ENCODE measurements around the gene STEAP1B.
"Not testable (repeated sequence)": the region's sequence is repeated elsewhere in the genome, so short reads cannot be mapped to it uniquely, and the experiment has no call there.

STEAP1B gene

DNA sequence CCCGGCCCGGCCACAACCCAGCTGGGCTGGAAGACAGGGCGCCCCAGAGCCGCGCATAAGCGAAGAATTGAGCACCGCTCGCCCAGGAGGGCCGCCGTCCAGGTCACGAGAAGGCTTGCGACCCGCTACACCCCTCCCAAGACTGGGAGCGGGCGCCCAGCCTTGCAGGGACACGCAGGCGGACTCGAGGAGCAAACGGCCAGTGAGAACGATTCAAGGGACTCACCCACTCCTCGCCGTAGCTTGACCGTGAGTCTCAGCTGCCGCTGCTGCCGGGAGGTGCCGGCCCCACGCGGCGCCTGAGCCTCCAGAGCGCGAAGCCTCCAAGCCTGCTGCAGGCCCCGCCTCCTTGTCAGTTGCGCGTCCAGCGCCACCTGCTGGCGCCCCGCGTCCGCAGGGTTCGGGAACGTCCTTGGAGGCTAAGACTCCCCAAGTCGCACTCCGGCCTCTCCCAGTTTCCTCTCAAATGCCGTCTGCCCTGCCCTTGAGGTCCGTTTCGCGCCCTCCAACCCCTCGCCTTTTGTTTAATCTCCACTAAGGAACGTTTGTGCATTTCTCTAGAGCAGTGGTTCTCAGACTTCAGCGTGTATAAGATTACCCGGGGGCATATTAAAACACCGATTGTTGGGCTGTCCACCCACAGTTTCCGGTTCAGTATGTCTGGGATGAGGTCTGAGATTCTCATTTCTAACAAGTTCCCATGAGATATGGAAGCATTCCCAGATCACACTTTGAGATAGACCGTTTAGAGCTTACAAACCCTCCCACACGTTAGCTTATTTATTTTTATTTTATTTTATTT, at the start of gene STEAP1B:
Gene STEAP1B (minus strand): TSS at position 301 of the 802 bp plus-strand sequence. CDS start 5,333 bp downstream, outside the sequence.
- DNase-seq (ENCODE audit: low read depth in 1 of 2, low spot score in 1 of 2) = peak; percentile 78 to 80

DNA sequence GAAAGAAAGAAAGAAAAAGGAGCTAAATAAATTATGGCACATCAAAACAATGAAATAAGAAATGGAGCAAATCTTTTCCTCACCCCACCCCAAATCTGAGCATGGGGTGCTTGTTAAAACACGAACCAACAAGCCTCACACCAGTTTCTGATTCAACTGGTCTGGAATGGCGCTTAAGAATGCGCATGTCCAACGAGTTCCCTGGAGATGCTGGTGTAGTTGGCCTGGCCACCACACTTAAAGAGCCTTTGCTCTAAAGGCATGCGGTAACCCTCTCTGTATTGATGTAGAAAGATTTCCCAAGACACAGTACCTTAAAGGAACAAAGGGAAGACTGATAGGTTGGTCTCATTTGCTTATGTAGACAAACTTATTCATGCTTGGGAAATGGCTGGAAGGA, 49.1 kb upstream of the STEAP1B start:
- no peak for DNase-seq (ENCODE audit: low read depth in 1 of 2, low spot score in 1 of 2)

DNA sequence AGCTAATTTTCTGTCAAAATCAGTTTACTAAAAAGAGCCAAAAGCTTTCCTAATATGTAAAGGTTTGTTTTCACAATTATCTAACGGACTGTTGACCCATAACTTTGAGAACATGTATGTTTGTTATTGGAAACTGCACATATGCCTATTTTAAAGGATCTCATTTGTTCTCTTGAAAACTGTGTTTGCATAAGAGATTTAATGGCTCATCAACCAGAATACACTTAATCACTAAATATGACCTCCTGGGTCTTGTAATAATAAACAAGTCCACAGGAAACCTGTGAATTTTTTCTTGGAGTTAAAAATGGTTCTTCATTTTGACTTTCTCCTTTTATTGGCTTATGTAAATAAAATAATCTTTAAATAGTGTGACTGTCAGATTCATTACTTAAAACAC, 48.3 kb upstream of the STEAP1B start:
- DNase-seq (ENCODE audit: low read depth in 1 of 2, low spot score in 1 of 2) = no peak

DNA sequence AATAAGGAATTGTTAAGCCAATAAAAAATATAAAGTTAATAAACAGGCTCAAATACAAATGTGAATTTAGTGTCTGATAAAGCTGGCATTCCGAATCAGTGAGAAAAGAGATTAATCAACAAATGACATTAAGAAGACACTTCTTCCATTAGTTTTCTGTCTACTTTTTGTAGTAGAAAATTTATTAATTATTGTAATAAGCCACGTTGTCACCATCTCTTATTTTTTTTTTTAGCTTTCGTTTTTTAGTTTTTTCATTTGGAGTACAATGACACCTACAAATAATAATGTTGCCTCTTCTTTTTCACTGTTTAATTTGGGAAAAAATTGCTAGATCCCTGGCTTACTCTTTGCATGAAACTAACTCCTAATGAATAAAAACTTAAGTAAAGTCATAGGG, 46.8 kb upstream of the STEAP1B start:
- DNase-seq (ENCODE audit: low read depth in 1 of 2, low spot score in 1 of 2) = no peak

DNA sequence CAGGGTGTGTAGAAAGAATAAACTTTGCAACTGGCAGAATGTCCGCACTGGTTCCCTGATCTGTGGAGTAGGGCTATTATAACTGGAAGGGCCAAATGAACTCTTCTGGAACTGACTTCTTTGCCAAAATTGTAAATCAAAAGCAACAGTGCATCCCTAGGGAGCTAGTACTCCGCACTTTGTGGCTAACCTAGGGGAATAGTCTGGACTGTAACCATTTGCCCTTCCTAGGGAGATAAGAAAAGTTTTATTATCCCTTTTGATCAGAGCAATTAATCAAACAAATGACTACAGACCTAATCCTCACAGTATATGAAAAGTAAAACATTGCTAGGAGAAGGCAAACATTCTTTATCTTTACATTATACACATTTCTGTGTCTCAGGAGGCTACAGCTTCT, 45.5 kb upstream of the STEAP1B start:
- DNase-seq (ENCODE audit: low read depth in 1 of 2, low spot score in 1 of 2) = no peak

DNA sequence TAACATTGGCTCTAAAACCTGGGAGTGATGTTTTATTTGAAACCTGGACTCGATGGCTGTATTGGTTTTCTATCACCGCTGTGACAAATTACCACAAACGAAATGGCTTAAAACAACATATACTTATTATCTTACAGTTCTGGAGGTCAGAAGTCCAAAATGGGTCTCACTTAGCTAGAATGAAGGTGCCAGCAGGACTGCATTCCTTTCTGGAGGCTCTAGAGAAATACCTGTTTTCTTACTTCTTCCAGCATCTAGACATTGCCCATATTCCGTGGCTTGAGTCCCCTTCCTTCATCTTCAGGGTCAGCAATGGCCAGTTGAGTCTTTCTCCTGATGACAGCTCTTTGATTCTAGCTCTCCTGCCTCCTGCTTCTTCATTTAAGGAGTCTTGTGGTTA, 44.3 kb upstream of the STEAP1B start:
- DNase-seq (ENCODE audit: low read depth in 1 of 2, low spot score in 1 of 2) = no peak

- no peak for DNase-seq (ENCODE audit: low read depth in 1 of 2, low spot score in 1 of 2)
Observed at GRCh38 chr7:22543169-22543568, 43.2 kb upstream of the STEAP1B start.

GRCh38 chr7:22542669-22543068, 42.7 kb upstream of the STEAP1B start:
- no peak for DNase-seq (ENCODE audit: low read depth in 1 of 2, low spot score in 1 of 2)

DNA sequence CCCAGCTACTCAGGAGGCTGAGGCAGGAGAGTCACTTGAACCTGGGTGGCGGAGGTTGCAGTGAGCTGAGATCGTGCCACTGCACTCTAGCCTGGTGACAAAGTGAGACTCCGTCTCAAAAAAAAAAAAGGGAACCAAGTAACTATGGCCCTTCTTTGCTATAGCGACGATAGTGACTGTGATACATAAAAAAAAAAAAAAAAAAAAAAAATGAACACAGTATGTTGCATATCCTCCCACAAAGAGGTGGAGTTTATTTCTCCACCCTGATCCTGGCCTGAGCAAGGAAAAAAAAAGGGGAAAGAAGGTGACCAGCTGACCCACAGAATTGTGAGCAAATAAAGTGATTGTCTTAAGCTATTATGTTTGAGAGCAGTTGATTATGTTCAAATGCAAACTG, 42.3 kb upstream of the STEAP1B start:
- DNase-seq (ENCODE audit: low read depth in 1 of 2, low spot score in 1 of 2) = no peak

DNA sequence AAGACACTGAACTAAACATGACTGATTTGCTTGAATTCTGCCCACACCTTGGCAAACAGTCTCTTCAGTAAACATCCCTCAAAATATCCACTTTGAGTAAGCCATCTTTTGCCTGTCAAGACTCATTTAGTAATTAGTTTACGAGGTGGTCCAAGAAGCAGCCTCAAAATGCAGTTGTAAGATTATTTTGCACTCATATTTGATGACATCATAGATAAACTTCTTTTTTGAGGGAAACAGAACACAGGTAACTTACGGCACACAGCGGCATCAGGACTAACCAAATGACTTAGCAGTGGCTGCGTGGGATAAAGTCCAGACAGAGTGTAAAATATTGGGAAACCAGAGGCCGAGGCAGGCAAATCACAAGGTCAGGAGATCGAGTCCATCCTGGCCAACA, 41.8 kb upstream of the STEAP1B start:
- DNase-seq (ENCODE audit: low read depth in 1 of 2, low spot score in 1 of 2) = no peak

GRCh38 chr7:22528537-22528936, 28.5 kb upstream of the STEAP1B start:
- DNase-seq (ENCODE audit: low read depth in 1 of 2, low spot score in 1 of 2) = not testable (repeated sequence)

DNA sequence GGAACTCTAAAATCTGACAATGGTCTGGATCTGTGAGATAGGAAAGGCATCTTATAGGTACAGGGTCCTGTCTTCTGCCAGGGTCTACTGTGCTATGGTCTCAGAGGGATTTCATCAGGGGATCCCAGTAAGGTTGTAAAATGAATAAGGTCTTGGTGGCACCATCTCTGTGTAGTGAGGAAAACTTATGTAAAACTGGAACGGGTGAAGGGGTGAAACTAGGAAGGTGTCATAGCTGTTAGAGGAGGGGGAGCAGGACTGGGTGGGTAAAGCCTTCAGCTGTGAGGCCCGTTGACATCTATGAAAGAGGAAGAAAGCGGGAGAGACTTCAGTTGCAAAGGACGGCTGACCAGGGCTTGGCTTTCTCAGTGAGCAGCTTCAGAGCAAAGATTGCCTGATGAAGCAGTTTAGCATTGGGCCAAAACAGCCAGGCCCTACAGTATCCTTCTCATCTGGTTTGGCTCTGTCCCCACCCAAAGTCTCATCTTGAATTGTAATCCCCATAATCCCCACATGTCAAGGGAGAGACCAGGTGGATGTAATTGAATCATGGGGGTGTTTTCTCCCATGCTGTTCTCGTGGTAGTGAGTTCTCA, 24.5 kb upstream of the STEAP1B start:
- DNase-seq (ENCODE audit: low read depth in 1 of 2, low spot score in 1 of 2) = not testable (repeated sequence)

GRCh38 chr7:22523478-22524352, 23.7 kb upstream of the STEAP1B start:
- not testable (repeated sequence) for DNase-seq (ENCODE audit: low read depth in 1 of 2, low spot score in 1 of 2)

DNA sequence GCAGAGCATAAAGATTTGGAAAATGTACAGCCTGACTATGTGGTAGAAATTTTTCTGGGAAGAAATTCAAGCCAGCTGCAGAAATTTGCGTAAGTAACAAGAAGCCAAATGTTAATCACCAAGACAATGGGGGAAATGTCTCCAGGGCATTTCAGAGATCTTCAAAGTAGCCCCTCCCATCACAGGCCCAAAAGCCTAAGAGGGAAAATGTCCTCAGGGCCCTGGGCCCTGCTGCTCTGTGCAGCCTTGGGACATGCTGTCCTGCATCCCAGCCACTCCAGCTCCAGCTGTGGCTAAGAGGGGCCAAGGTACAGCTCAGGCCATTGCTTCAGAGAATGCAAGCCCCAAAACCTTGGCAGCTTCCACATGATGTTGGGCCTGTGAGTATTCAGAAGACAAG, 19.6 kb upstream of the STEAP1B start:
- not testable (repeated sequence) for DNase-seq (ENCODE audit: low read depth in 1 of 2, low spot score in 1 of 2)

DNA sequence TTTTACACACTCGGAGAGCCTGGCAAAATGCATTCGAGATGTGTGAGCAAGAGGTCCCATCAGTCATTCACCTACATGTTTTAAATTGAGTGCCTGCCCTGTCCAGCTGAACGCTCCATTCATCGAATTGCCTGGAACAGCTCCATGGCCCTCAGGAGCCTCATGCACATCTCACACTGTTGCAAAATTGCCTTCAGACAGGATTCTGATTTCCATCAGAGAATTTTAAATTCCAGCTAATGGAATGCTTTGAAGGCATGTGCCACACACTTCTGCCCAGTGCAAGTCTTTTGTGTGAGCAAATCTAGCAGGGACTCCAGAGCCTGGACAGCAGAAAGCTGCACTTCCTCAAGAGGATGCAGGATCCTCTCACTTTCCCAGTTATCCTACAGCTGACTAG, 17.0 kb upstream of the STEAP1B start:
- DNase-seq (ENCODE audit: low read depth in 1 of 2, low spot score in 1 of 2) = not testable (repeated sequence)

DNA sequence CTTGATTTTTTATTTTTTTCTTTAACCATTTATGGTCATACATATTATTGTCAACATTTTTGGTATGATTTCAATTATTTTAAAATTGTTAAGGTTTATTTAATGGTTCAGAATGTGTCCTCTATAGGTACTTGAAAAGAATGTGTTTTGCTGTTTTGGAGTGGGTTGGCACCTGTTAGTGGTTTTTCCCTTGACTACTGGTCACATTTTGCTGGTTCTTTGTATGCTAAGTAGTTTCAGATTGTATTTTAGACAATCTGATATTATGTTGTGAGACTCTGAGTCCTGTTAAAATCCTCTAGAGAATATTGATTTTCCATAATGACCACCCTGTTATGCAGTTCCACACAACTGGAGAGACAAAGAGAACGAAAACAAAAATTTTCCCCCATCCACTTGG, 15.0 kb upstream of the STEAP1B start:
- not testable (repeated sequence) for DNase-seq (ENCODE audit: low read depth in 1 of 2, low spot score in 1 of 2)

- DNase-seq (ENCODE audit: low read depth in 1 of 2, low spot score in 1 of 2) = not testable (repeated sequence)
Observed at GRCh38 chr7:22507320-22507719, 7.3 kb upstream of the STEAP1B start.

DNA sequence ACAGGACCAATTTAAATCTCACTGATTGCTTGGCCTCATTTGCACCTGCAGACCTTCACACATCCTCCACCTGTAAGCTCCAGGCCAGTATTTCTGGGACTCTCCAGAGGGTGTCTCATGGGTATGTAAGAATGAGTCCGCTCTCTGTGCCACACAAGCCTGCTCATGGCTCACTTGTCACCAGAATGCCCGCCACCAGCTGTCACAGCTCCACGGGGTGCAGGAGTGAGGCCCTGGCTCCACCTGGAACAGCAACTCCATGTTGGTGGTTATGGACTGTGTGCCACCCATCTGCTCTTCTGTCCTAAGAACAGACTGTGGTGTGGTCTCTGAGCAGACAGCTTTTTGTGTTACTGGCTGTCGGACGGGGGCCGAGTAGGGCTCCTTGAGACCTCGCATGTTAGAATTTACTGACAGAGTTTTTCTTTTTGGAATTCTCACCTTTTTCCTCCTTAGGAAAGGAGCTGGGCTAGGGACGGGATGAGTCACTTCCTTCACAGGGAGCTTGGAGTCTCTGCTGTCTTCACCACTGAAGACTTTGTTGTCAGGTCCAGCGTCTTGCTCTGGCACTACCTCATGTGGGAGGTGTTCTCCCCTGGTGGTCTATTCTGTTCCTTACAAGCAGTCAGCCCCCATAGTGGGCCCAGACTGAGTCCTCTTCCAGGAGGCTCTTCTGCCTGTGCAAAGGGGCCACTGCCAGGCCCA, 6.5 kb upstream of the STEAP1B start:
- DNase-seq (ENCODE audit: low read depth in 1 of 2, low spot score in 1 of 2) = not testable (repeated sequence)

GRCh38 chr7:22504519-22504918, 4.5 kb upstream of the STEAP1B start:
- not testable (repeated sequence) for DNase-seq (ENCODE audit: low read depth in 1 of 2, low spot score in 1 of 2)

DNA sequence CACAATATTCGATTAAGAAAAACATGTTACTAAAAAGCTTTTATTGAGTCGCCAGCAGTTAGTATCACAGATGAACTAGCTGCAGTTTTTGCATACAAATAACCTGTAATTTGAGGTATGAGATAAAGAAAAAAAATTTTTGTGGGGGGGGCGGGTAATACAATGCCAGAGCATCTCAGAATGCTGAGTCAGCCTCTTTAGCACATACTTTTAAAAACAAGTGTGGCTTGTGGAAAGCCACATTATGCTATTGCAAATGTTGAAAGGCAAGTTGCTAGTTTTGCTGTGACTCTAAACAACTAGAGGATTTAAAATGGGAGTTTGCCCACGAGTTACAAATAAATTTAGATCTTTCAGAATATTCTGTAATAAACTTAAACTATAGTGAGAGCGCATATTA, 2.1 kb upstream of the STEAP1B start:
- not testable (repeated sequence) for DNase-seq (ENCODE audit: low read depth in 1 of 2, low spot score in 1 of 2)

DNA sequence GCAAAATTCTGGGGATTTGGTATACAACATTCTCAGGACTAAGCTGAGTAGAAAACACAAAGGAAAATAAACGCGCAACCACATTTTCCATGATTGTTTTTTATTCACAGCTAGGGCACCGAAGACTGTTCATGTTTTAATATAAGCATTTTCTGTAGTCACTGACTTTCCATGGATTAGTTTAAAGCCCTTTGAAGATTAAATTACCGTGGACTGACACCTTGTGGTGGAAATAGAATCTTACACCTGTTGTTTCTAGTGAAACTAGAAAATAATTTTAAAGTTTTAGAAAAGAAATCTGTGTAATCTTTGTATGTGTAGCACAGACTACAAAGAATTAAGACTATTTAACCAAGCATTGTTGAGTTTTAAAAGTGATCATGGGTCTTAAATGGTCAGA, 1.3 kb upstream of the STEAP1B start:
- DNase-seq (ENCODE audit: low read depth in 1 of 2, low spot score in 1 of 2) = not testable (repeated sequence)

Measured in activated CD4-positive, alpha-beta T cell treated with anti-CD3 and anti-CD28 coated beads, Interleukin-2, amount 50 U/mL, for 24 hours (primary cell).